Parathyroid adenoma (tissue), 2 donors: ENCODE results near the gene DHRS11.
A peak's percentile ranks its signal among the peaks of the same experiment; 100 is the strongest.

Experiments used
- H2AFZ ChIP-seq: fragments of 300-600 bp; sonication (generic); one replicate; pipeline ENCODE4 v1.7.0; 2017; ENCODE audit warnings: antibody characterized with exemption, mild to moderate bottlenecking
- H3K27ac ChIP-seq: fragments of 300-600 bp; sonication (generic); one replicate; pipeline ENCODE4 v1.7.0; 2017
- H3K27me3 ChIP-seq: fragments of 300-600 bp; sonication (generic); one replicate; pipeline ENCODE4 v1.7.0; 2017; ENCODE audit warnings: low read length; ENCODE audit not compliant: control insufficient read depth, insufficient read depth
- H3K36me3 ChIP-seq: fragments of 300-600 bp; sonication (generic); one replicate; pipeline ENCODE4 v1.7.0; 2017; ENCODE audit warnings: low read length; ENCODE audit not compliant: control insufficient read depth, insufficient read depth
- H3K4me1 ChIP-seq: fragments of 300-600 bp; sonication (generic); one replicate; pipeline ENCODE4 v1.7.0; 2017; ENCODE audit warnings: control low read depth
- H3K4me2 ChIP-seq: fragments of 300-600 bp; sonication (generic); one replicate; pipeline ENCODE4 v1.7.0; 2017; ENCODE audit warnings: low read length
- H3K4me3 ChIP-seq: fragments of 300-600 bp; sonication (generic); one replicate; pipeline ENCODE4 v1.7.0; 2017; ENCODE audit warnings: low read depth, low read length
- H3K79me2 ChIP-seq: fragments of 300-600 bp; sonication (generic); one replicate; pipeline ENCODE4 v1.7.0; 2017; ENCODE audit warnings: control low read depth
- H3K9ac ChIP-seq: fragments of 300-600 bp; sonication (generic); one replicate; pipeline ENCODE4 v1.7.0; 2017; ENCODE audit warnings: mild to moderate bottlenecking
- H3K9me3 ChIP-seq: fragments of 300-600 bp; sonication (generic); one replicate; pipeline ENCODE4 v1.7.0; 2017; ENCODE audit warnings: low read length; ENCODE audit not compliant: control insufficient read depth
- TF ChIP-seq, protein P1 (sequence below): fragments of 300-600 bp; sonication (generic); IDR thresholded peaks from one replicate; pipeline ENCODE4 v1.7.0; 2017; ENCODE audit warnings: antibody characterized with exemption, mild to moderate bottlenecking
- donor health status: primary hyperparathyroidism.

DHRS11 gene

DNA sequence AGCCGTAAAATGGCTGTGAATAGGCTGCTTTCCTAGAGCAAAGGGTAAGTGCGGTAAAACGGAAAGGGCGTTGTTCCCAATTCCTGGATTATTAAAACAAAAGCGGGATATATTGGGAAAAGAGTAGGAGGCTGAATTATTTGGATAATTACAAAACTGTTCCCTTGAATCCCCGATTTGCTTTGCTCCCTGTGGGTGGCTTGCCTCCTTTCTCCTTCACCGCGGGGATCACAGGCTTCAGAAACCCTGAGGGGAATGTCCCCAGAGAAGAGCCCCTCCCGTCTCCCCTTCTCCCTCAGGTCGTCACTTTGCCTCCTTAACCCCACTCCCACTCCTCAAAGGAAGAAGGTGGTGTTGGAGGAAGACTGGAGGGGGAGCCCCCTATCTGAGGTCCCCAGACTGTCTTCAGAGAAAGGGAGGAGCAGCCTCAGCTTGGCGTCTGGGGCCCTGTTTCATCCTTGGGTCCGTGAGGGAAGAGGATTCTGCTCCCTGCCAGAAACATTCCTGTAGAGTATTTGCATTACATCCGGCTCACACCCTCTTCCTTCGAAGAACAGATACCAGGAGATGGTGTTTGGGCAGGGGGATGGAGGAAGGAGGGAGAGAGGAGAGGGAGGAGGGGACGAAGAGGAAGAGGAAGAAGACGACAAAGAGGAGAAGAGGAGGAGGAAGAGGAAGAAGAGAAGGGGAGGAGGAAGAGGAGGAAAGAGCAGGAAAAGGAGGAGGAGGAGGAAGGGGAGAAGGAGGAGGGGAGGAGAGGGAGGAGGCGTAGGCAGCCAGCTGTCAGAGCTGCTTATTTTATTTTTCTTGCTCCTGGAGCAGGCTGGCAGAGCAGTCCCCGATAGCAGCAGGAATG, 41.5 kb downstream of the DHRS11 start:
- TF ChIP-seq, protein P1, sequence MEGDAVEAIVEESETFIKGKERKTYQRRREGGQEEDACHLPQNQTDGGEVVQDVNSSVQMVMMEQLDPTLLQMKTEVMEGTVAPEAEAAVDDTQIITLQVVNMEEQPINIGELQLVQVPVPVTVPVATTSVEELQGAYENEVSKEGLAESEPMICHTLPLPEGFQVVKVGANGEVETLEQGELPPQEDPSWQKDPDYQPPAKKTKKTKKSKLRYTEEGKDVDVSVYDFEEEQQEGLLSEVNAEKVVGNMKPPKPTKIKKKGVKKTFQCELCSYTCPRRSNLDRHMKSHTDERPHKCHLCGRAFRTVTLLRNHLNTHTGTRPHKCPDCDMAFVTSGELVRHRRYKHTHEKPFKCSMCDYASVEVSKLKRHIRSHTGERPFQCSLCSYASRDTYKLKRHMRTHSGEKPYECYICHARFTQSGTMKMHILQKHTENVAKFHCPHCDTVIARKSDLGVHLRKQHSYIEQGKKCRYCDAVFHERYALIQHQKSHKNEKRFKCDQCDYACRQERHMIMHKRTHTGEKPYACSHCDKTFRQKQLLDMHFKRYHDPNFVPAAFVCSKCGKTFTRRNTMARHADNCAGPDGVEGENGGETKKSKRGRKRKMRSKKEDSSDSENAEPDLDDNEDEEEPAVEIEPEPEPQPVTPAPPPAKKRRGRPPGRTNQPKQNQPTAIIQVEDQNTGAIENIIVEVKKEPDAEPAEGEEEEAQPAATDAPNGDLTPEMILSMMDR, result no peak
- H3K27me3 ChIP-seq, result no peaks in the 10 kb centered on the region

DNA sequence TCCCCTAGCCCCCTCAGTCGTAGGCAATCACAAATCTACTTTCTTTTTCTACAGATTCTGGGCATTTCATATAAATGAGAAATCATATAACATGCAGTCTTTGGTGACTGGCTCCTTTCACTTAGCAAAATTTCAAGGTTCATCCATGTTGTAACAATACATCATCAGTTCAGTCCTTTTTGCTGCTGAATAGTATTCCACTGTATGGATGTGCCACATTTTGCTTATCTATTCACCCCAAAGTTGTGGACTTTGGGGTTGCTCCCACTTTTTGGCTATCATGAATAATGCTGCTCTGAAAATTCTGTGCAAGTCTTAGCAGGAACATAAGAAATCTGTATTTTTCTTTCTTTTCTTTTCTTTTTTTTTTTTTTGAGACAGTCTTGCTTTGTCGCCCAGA, 48.7 kb downstream of the DHRS11 start:
- no peaks in the 10 kb centered on the region for H3K9me3 ChIP-seq
- H3K4me3 ChIP-seq, result no peak overlapping the region
- H2AFZ ChIP-seq, result no peak overlapping the region
- H3K4me2 ChIP-seq, result no peak overlapping the region
- H3K27ac ChIP-seq, result no peak overlapping the region
- H3K36me3 ChIP-seq, result no peaks in the 10 kb centered on the region
- H3K27me3 ChIP-seq, result peaks cover 11% of the 10 kb centered on the region
- TF ChIP-seq, protein P1, result no peak
- no peak overlapping the region for H3K9ac ChIP-seq
- no peaks in the 10 kb centered on the region for H3K79me2 ChIP-seq
- H3K4me1 ChIP-seq, result peaks cover 3% of the 10 kb centered on the region

More for the DNA sequence above, 41.5 kb downstream of the DHRS11 start:
- Histone ChIP-seq H2AFZ (no peak overlapping the region), H3K27ac (no peak overlapping the region), H3K4me1 (no peaks in the 10 kb centered on the region), H3K36me3 (no peaks in the 10 kb centered on the region), H3K9me3 (no peaks in the 10 kb centered on the region), H3K9ac (no peak overlapping the region), H3K79me2 (no peaks in the 10 kb centered on the region), H3K4me2 (no peak overlapping the region), H3K4me3 (no peak overlapping the region)

DNA sequence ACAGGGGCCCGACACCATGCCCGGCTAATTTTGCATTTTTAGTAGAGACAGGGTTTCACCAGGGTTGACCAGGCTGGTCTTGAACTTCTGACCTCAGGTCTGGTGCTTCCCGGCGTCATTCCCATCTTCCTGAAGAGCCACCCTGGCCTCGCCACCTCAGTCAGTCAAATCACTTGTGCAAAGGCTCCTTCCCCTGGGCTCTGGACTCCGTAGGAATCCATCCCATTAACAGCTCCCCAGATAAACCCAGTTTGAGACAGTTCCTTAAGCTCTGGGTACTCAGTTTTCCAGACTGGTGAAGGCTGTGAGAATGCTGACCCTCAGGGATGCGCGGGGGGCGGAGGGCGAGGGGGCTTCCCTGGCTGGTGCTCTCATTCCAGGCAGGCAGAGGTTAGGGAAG, 49.2 kb downstream of the DHRS11 start:
- H3K36me3 ChIP-seq, result no peaks in the 10 kb centered on the region
- H3K27me3 ChIP-seq, result peaks cover 11% of the 10 kb centered on the region
- H3K9me3 ChIP-seq, result no peaks in the 10 kb centered on the region
- TF ChIP-seq, protein P1, result no peak
- H3K27ac ChIP-seq, result no peak overlapping the region
- no peaks in the 10 kb centered on the region for H3K79me2 ChIP-seq
- H3K4me1 ChIP-seq, result peaks cover 3% of the 10 kb centered on the region
- no peak overlapping the region for H3K4me2 ChIP-seq
- H3K9ac ChIP-seq, result no peak overlapping the region
- H3K4me3 ChIP-seq, result no peak overlapping the region
- no peak overlapping the region for H2AFZ ChIP-seq

DNA sequence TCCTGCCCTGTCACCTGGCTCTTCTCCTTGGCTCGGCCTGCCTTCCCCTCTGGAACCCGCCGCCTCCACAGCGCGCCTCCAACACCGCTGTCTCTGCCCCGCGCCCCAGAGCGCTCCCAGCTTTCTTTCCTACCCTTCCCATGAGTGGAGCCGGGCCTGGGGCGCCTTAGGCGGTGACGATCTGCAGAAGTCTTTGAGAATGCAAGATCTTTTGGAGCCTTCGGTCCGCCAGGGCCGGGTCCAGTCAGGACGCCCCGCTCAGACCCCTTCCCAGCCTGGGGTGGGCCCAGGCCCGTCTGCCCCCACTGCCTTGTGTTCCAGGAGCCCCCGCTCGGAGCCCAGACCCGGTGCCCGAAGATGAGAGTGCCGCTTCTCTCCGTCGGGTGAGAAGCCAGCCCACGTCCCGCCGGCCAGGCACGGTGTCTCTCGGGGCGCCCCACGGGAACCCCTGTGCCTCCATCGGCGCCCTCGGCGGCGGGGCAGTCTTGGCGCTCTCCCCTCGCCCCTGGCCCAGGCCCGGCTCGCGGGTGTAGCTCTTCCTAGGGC, 49.7 kb downstream of the DHRS11 start:
- Histone ChIP-seq H3K4me2 (peak overlapping the region; percentile 76), H3K4me3 (peak overlapping the region; percentile 41), H3K9ac (no peak overlapping the region), H3K27ac (no peak overlapping the region), H2AFZ (peak overlapping the region; percentile 45), H3K79me2 (no peaks in the 10 kb centered on the region), H3K4me1 (peaks cover 3% of the 10 kb centered on the region), H3K36me3 (no peaks in the 10 kb centered on the region), H3K9me3 (no peaks in the 10 kb centered on the region), H3K27me3 (peaks cover 11% of the 10 kb centered on the region)
- TF ChIP-seq, protein P1, result no peak
